T47D (cell line): ENCODE data around the gene PARD3.

Experiments
- DNase-seq, 2 experiments: peaks; one replicate each; pipeline versions ENCODE4 v3.0.0 to v3.0.0-alpha.2; 2011 to 2012; ENCODE audit warnings: low read depth in 1 of 2, low spot score in 1 of 2
- JUND ChIP-seq: IDR thresholded peaks from 2 replicates; pipeline ENCODE4 v1.6.1; 2012; ENCODE audit warnings: low read depth
- in situ Hi-C: cut with HindIII; loops from 2 replicates; pipeline ENCODE4 v1.10.0; 2016; ENCODE audit warnings: low sequenced_read_pairs, low pct_unique_long_range_greater_than_20kb

The PARD3 gene

DNA sequence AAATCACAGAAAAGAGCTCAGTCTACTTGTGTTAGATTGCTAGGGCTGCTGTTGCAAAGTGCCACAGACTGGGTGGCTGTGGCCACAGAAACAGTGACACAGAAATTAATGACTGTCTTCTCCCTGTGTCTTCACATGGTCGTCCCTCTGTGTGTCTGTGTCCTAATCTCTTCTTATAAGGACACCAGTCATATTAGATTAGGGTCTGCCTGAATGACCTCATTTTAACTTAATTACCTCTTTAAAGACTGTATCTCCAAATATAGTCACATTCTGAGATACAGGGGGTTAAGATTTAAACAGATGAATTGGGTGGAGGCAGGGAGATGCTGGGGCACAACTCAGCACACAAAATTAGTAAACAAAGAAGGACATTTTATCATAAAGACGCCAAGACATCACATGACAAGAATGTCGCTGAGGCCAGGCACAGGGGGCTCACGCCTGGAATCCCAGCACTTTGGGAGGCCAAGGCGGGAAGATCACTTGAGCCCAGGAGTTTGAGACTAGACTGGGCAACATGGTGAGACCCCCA, 23.3 kb upstream of the PARD3 start:
- in situ Hi-C loops: no loop called here
- DNase-seq: no peak
- TF ChIP-seq JUND: no peak

- in situ Hi-C loops: no loop called here
- DNase-seq: no peak
- no peak for TF ChIP-seq JUND
Observed at GRCh38 chr10:34835908-34836508, 20.9 kb upstream of the PARD3 start.

GRCh38 chr10:34834274-34834673, 19.2 kb upstream of the PARD3 start:
- DNase-seq: no peak
- TF ChIP-seq JUND: no peak
- in situ Hi-C loops: no loop called here

GRCh38 chr10:34830217-34830822, 15.2 kb upstream of the PARD3 start:
- in situ Hi-C loops: no loop called here
- TF ChIP-seq JUND: no peak
- DNase-seq: no peak

DNA sequence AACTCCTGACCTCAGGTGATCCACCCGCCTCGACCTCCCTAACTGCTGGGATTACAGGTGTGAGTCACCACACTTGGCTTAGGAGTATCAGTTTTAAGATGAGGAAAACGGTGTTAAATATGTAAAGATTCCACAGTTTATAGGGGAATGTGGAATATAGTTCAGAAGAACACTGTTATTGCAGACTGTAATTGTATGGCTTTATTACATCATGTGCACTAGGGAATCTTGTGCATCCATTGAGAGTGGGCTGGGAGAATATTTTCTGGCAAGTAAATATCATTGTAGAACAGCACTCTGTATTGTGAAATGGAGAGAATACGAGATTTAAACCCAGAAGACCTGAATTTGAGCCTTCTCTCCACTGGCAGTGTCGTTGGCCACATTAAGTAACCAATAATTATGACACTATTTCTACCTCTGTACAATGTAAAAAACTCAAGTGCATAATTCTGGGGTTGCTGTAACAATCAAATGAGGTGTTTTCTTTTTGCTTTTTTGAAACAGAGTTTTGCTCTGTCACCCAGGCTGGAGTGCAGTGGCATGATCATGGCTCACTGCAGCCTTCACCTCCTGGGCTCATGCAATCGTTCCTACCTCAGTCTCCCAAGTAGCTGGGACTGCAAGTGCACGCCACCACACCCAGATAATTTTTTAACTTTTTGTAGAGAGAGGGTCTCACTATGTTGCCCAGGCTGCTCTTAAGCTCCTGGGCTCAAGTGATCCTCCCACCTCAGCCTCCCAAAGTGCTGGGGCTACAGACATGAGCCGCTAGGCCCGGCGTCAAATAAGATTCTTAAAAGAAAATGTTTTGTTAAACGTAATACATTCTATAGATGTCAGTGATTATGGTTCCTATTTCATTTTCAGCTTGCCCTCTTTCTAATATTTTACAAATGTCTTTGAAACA, 12.0 kb upstream of the PARD3 start:
- TF ChIP-seq JUND: no peak
- in situ Hi-C loops: no loop called here
- no peak for DNase-seq

- no peak for TF ChIP-seq JUND
- in situ Hi-C loops: no loop called here
- no peak for DNase-seq
Observed at GRCh38 chr10:34826221-34826620, 11.1 kb upstream of the PARD3 start.

- no peak for TF ChIP-seq JUND
- in situ Hi-C loops: no loop called here
- no peak for DNase-seq
Observed at GRCh38 chr10:34825414-34825813, 10.3 kb upstream of the PARD3 start.

DNA sequence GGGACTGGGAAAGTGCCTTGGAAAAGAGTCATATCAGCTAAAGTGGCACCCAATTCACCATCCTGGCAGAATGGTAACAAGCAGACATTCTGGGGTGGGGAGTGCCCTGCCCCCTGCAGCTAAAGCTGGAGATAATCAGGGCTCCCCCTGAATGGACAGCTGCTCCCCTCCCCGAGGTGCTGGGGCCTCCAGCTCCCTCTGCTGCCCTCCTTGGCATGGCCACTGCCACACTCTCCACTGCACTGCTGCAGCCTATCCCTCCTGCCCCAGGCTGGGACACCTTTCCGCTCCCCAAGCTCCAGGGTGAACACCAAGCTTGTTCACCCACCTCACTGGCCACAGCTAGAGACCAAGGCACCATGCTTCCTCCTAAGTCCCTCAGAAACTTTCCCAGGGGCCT, 9.8 kb upstream of the PARD3 start:
- DNase-seq: no peak
- in situ Hi-C loops: no loop called here
- no peak for TF ChIP-seq JUND

- DNase-seq: no peak
- in situ Hi-C loops: no loop called here
- no peak for TF ChIP-seq JUND
Observed at GRCh38 chr10:34821587-34822585, 6.8 kb upstream of the PARD3 start.

GRCh38 chr10:34817586-34817985, 2.5 kb upstream of the PARD3 start:
- no peak for TF ChIP-seq JUND
- DNase-seq: no peak
- in situ Hi-C loops: no loop called here

GRCh38 chr10:34817054-34817453, 2.0 kb upstream of the PARD3 start:
- DNase-seq: no peak
- in situ Hi-C loops: no loop called here
- TF ChIP-seq JUND: no peak

DNA sequence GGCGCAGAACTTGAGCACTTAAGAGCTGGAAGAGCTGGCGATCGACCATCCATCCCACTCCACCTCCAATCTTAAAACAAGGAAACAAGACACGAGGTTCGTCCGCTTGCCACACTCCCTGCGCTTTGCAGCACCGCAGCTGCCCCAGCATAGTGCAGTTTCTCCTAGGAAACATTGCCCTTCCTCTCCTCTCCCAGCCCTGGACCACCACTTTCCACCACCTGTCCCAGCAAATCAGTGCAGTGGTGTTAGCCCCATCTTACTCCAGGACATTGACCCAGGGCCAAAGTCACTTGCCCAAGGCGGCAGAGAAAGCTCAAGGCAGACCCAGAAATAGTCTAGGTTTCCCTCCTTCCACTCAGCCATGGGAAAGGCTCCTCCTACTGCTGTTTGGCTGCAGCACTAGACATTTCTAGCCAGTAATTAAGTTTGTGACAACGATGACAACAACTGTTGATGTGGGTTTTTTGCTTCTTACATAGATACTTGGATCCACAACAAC, 1.5 kb upstream of the PARD3 start:
- DNase-seq: peak; percentile 49 to 52
- no peak for TF ChIP-seq JUND
- in situ Hi-C loops: no loop called here
